GM18909 (cell line): Measurements from ENCODE around the gene PHLDB2.

Source experiments
- ATAC-seq: cut with Tn5 transposase; IDR thresholded peaks from one replicate; pipeline ENCODE4 v1.9.1; 2021; ENCODE audit warnings: mild to moderate bottlenecking; ENCODE audit not compliant: unreplicated experiment, poor library complexity

The PHLDB2 gene

GRCh38 chr3:112010636-112011035, 151.6 kb downstream of the PHLDB2 start:
- no peak for ATAC-seq

GRCh38 chr3:112011376-112011940, 152.4 kb downstream of the PHLDB2 start:
- ATAC-seq, result no peak

- ATAC-seq, result no peak
Observed at GRCh38 chr3:112012205-112012992, 153.3 kb downstream of the PHLDB2 start.

- ATAC-seq, result peak; percentile 93
Observed at GRCh38 chr3:112013058-112013783, 154.2 kb downstream of the PHLDB2 start.

GRCh38 chr3:112013784-112014143, 154.7 kb downstream of the PHLDB2 start:
- ATAC-seq, result peak; percentile 29

- ATAC-seq, result no peak
Observed at GRCh38 chr3:112017091-112017490, 158.0 kb downstream of the PHLDB2 start.

GRCh38 chr3:112018712-112019111, 159.6 kb downstream of the PHLDB2 start:
- no peak for ATAC-seq

- no peak for ATAC-seq
Observed at GRCh38 chr3:112019716-112020115, 160.7 kb downstream of the PHLDB2 start.

GRCh38 chr3:112020674-112021085, 161.6 kb downstream of the PHLDB2 start:
- no peak for ATAC-seq
